ENCODE results near the gene SLC44A1.

GRCh38 chr9:105242062-105242461 lies 2.4 kb upstream of the SLC44A1 start:
- TF ChIP-seq CTCF (IDR thresholded peaks at IDR 0.05; ENCODE audit: low read depth, low read length), result no peak
- TF ChIP-seq MAX (IDR thresholded peaks at IDR 0.05; ENCODE audit: low read depth, low read length), result no peak
- TF ChIP-seq MYC (IDR thresholded peaks at IDR 0.05; ENCODE audit: low read depth, low read length), result no peak

All from NB4 (cell line).